Breast epithelium (tissue), 3 donors: Measurements from ENCODE around the gene CPNE4.

Experiments used
- POLR2A ChIP-seq: fragments of 450-650 bp; IDR thresholded peaks from one replicate; pipeline ENCODE4 v1.6.1; 2016; ENCODE audit warnings: antibody characterized with exemption, mild to moderate bottlenecking, moderate library complexity
- POLR2AphosphoS5 ChIP-seq, 3 donors: sonication (generic); formaldehyde crosslinking; IDR thresholded peaks; one replicate each; pipeline ENCODE4 v1.6.1; 2017; ENCODE audit warnings: antibody characterized with exemption in 3 of 3
- TF ChIP-seq, protein P1 (sequence below), 3 donors: fragments of 450-650 bp; IDR thresholded peaks; one replicate each; pipeline ENCODE4 v1.5.1; 2016 to 2017; ENCODE audit warnings: antibody characterized with exemption in 3 of 3, mild to moderate bottlenecking in 3 of 3, moderate library complexity in 3 of 3

DNA sequence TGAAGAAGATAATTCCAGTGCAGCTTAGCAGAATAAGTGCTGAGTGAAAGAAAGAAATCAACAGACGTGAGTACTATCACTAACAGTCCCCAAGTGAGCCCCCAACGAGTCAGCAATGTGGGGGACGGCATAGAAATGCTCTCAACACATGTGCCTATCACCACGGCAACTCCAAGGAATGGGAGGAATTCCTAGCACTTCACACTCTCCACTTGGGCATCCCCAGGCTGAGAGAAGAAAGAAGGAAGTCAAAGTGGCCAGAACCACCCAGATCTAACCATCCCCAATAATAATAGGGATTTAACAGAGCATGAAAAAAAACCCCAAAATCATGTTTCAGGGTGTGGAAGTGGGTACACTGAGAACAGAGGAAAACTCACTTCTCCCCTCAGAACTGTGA is 29.3 kb upstream of the CPNE4 start:
- TF ChIP-seq POLR2AphosphoS5 (IDR thresholded peaks at IDR 0.05) (no peak), POLR2A (no peak)
- TF ChIP-seq, protein P1, sequence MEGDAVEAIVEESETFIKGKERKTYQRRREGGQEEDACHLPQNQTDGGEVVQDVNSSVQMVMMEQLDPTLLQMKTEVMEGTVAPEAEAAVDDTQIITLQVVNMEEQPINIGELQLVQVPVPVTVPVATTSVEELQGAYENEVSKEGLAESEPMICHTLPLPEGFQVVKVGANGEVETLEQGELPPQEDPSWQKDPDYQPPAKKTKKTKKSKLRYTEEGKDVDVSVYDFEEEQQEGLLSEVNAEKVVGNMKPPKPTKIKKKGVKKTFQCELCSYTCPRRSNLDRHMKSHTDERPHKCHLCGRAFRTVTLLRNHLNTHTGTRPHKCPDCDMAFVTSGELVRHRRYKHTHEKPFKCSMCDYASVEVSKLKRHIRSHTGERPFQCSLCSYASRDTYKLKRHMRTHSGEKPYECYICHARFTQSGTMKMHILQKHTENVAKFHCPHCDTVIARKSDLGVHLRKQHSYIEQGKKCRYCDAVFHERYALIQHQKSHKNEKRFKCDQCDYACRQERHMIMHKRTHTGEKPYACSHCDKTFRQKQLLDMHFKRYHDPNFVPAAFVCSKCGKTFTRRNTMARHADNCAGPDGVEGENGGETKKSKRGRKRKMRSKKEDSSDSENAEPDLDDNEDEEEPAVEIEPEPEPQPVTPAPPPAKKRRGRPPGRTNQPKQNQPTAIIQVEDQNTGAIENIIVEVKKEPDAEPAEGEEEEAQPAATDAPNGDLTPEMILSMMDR (IDR thresholded peaks at IDR 0.05): no peak
